GM19438 (cell line): ENCODE results near the gene GSTM5.
"Not testable (repeated sequence)": the region's sequence is repeated elsewhere in the genome, so short reads cannot be mapped to it uniquely, and the experiment has no call there.

Source experiments
- ATAC-seq: cut with Tn5 transposase; IDR thresholded peaks from one replicate; pipeline ENCODE4 v1.9.1; 2021; ENCODE audit warnings: low read depth; ENCODE audit not compliant: unreplicated experiment

Gene GSTM5

GRCh38 chr1:109759513-109760334 is 47.7 kb downstream of the GSTM5 start:
- ATAC-seq = no peak

GRCh38 chr1:109760581-109761226 is 48.7 kb downstream of the GSTM5 start:
- no peak for ATAC-seq

GRCh38 chr1:109761227-109762038 is 49.4 kb downstream of the GSTM5 start:
- no peak for ATAC-seq

GRCh38 chr1:109762039-109762585 is 50.1 kb downstream of the GSTM5 start:
- no peak for ATAC-seq

- no peak for ATAC-seq
Observed at GRCh38 chr1:109762821-109763645, 51.0 kb downstream of the GSTM5 start.

GRCh38 chr1:109763646-109764415 is 51.8 kb downstream of the GSTM5 start, which contains the start of gene EPS8L3:
EPS8L3 (minus strand) TSS chr1:109763923; CDS start chr1:109761749, 2,174 bp downstream.
- no peak for ATAC-seq

- ATAC-seq = no peak
Observed at GRCh38 chr1:109764561-109765482, 52.8 kb downstream of the GSTM5 start.

GRCh38 chr1:109765483-109765815 is 53.4 kb downstream of the GSTM5 start:
- ATAC-seq = no peak

GRCh38 chr1:109765896-109766615 is 54.0 kb downstream of the GSTM5 start:
- no peak for ATAC-seq

GRCh38 chr1:109766991-109767636 is 55.1 kb downstream of the GSTM5 start:
- ATAC-seq = not testable (repeated sequence)
